GOT3 (cell line): Measurements from ENCODE around the gene EMC8.

Experiments used
- DNase-seq: peaks from one replicate; lab custom pipeline; 2025; ENCODE audit warnings: mixed read lengths; lab: John Stamatoyannopoulos, UW

Gene EMC8

DNA sequence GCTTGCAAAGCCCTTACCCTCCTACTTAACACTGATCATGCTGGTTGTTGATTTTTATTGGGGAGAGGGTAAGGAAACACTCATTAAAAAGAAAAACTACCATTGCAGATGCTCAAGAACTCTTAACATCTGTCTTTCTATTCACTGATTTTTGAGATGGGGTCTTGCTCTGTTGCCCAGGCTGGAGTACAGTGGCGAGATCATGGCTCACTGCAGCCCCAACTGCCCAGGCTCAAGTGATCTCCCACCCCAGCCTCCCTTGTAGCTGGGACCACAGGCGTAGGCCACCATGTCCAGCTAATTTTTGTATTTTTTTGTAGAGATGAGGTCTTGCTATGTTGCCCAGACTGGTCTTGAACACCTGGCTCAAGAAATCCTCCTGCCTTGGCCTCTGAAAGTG is 14.5 kb downstream of the EMC8 start:
- no peak for DNase-seq

DNA sequence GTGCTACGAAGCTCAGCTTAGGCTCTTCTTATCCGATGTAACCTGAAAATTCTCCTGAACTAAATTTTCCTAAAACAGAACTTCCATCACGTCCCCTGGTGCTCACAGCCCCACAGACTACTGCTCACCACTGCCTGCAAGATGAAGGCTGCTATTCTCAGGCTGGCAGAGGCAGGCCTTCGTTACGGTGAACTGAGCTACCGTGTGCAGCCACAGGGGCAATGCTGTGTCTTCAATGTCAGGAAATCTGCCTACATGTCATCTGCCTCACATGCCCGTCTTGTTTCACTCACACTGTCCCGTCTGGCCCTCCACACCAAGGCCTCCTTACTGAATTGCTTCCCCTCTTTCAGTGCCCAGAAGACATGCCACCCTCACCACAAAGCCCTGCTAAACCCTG is 15.9 kb downstream of the EMC8 start:
- DNase-seq, result no peak

DNA sequence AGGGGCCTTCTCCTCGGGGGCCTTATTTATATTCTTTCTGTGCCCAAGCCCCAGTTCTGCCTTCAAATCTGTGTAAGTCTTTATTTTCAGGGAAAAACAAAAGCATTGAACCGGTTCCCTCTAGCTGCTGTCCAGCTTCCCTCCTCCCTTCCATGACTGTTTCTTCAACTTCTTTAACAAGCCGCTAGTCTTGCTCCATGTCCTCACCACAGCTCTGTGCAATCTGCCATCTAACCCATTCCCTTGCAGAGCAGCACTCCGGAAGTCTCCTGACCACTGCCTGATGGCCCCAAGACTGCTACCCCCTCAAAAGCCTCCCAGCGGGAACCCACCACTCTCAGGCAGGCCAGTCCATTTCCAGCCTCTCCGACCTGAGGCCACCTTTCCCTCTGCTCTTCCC is 16.9 kb downstream of the EMC8 start:
- no peak for DNase-seq

DNA sequence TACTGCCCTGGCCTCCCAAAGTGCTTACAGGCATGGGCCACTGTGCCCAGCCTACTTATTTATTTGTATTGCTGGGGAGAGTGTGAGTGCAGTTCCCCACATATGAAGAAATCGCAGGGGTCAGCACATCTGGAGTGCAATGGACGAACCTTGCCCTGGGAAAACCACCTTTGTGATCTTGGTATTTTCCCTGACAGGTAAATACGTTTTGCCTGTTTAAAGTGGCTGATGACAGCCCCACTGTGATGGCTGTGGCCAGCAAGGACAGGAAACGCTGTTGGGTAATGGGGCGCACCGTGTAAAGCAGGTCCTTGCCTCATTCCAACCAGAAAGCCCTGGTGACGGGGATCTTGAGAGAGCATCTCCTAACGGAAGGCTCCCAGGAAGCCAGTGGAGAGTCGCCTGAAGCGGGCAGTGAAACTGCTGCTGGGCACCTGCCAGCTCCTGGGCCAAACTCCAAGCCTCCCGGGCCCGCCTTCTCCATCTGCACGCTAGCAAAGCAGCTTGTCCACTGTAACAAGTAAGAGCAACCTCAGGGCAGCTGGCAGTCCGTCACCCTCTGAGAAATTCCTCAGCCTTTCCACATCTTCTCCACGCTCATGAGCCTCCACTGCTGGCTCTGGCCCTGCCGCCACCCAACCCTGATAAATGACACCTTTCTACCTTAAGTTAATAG is 17.5 kb downstream of the EMC8 start:
- DNase-seq, result no peak

DNA sequence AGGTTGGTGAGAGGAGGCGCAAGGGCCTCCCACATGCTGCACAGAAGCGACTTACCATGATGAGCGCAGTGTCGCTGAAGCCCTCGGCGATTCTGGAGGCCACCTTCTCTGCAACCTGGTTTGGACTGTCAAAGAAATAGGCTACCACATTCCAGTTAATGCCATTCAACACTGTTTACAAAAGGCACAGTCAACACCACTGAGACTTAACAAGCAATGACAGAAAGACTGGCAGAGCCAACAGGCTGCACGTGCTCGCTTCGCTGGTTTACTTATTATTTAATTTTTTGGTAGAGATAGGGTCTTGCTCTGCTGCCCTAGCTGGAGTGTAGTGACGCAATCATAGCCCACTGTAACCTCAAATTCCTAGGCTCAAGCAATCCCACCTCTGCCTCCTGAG is 18.2 kb downstream of the EMC8 start:
- DNase-seq, result no peak

DNA sequence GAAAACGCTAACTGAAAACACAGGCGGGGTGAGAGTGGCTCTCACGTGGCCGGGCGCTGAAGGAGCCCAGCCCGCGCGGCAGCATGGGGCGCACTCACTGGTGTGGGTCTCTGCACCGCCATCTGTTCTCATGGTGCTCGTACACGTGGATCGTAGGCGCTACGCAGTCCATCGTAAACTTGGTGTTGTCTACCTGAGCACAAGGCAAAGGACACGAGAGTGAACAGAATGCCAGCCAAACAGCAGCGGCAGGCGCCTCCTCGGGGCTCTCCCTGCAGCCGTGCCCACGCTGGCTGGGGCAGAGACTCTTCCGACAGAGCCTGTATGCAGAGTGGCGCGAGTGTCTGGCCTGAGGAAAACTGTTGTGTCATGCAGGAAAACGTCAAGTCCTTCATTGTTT is 19.1 kb downstream of the EMC8 start:
- DNase-seq, result no peak

DNA sequence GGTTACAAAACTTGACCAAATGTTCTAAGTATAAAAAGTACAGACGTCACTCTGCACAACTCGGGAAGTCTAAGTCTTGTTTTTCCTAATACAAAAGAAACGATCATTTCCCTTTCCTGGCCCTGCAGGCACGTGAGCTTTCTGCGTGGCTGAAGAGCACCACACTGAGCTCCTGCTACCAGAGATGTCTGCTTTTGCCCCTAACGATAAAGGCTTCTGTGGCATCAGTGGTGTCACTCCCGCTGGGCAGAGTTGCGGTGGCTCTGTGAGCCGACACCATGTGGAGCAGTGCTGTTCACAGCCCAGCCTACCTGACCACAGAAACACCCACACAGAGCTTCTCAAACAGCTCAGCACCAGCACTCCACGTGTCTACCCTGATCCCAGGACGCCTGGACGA is 20.5 kb downstream of the EMC8 start:
- DNase-seq, result no peak

DNA sequence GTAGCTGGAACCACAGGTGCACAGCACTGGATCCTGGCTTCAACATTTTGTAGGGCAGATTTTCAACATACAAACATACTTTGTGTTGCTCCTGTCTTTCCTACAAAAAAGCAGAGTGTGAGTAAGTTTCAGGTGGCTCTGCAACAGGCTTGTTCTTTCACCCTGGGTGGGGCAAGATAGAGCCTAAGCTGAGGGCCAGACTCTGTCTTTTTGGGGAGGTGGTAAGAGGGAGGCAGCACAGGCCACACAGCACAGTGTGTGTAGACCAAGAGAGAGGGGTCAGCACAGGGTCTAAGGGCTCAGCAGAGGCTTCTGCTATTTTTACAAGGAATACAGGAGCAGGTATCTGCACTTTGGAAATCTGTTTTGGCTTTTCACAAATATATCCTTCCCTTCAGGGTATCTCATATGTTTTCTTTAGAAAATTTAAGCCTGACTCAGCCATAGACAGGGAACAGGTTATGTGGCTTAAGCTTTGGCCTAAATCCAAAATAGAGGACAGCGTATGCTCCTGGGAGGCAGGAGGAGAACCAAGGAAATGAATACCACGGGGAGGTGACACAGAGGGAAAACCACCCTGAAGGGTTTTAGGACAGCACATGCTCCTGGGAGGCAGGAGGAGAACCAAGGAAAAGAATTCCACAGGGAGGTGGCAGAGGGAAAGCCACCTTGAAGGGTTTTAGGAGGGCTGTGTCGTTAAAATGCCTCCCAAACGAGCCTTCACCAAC is 21.6 kb downstream of the EMC8 start:
- DNase-seq, result no peak

DNA sequence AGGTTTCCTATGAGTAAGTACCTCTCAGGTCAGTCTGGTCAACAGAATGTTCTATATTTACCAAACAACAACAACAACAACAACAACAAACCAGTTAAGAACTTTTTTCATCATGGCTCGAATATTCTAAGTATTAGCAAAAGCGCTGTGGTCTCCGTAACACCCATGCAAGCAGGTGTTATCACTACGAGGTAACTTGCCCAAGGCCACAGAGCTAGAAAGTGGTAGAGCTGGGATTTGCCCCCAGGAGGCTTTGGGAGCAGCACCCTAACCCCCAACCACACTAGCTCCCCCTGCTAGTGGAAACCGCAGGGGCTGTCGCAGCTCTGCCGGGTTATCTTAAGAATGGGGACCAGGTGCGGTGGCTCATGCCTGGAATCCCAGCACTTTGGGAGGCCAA is 24.5 kb downstream of the EMC8 start:
- DNase-seq, result no peak

DNA sequence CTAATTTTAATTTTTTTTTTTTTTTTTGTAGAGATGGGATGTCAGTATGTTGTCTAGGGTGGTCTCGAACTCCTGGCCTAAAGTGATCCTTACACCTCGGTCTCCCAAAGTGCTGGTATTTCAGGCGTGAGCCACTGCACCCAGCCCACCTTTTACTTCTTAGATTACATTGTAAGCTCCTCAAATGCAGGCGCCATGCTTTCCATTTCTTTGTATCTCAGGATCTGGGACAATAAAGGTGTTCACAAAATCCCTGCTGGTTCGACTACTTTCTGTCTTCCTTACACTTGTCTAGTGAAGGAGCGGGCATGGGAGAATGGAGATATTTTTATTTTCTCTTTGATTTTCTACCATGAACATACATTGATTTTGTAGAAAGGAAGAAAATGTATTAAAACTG is 25.2 kb downstream of the EMC8 start:
- DNase-seq, result no peak

DNA sequence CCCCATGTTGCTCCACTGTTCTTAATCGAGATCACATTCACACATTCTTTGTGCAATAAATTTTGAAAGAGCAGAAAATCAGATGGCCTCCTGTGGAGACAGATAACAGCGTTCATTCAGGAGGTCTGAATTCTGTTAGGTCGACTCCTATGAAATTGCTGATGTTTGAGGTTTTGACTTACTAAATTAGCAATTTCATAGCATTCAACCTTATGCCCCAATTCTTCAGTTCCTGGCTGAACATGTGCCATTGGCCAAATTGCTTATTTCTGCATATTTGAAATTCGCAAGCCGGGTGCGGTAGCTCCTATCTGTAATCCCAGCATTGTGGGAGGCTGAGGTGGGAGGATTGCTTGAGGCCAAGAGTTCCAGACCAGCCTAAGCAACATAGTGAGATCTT is 26.3 kb downstream of the EMC8 start:
- no peak for DNase-seq

DNA sequence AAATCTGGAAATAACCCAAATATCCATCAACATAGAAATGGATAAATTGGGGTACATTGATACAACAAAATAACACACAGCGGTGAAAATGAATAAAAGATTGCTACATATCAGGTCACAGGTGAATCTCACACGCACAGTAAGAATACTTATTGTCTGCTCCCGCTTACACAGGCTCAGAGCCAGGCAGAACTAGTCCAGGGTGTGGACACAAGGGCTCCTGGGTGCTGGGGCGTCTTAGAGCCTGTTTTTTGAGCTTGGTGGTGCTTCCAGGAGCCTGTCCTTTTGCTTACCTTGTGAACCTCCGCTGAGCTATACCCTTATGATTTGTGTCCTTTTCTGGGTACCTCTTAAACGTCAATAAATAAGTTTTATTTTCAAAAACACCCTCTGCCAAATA is 28.6 kb downstream of the EMC8 start:
- no peak for DNase-seq

DNA sequence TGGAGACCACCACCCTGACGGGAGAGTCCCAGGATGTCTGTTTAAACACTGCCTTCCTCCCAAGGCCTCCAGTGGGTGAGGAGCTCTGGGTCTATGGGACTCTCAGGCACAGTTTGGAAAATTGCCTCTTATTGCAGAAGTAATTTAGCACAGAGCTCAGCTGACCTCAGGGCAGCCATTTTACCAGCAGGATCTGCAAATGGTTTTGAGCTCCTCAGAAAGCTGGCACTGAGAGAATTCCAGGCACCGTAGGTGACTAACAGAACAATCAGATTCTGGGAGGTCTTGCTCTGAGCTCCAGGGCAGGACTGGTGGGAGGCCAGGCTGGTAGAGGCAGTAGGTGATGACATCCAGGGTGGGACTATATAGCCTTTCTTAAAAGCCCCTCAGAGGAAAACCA is 31.1 kb downstream of the EMC8 start:
- DNase-seq, result no peak

DNA sequence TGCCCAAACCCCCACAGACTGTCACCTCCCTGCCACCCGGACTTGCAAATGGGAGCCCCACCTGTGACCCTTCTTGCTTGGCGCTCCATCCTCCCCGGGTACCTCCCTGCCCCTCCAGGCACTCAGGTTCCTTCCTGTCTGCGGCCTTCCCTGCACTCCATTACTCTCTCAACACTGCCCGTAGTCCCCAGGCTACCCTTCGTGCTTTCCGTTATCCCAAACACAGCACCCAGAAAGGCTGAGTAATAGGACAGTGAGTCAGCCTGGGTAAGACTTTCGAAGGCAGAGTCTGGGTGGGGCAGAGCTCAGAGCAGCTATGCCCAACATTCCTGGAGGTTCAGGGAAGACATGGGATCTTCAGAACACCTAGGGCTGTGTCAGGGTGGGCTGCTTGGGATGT is 31.8 kb downstream of the EMC8 start:
- DNase-seq, result no peak

DNA sequence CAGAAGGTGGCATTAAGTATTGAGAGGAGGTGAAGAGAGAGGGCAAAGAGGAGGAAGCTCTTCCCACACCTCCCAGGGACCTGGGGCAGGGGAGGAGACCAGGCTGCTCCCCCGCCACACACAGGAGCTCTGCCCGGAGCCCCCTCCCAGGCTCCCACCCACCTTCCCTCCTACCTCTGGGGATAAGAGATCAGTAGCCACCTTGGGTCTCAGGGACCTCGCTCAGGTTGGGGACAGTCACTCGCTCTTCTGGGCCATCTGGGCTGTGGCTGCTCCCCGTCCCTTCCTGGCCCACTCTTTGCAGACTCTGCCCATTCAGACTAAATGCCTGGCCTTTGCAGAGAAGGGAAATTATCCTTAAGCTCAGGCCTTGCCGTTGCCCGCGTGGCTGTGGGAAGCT is 33.6 kb downstream of the EMC8 start:
- no peak for DNase-seq

DNA sequence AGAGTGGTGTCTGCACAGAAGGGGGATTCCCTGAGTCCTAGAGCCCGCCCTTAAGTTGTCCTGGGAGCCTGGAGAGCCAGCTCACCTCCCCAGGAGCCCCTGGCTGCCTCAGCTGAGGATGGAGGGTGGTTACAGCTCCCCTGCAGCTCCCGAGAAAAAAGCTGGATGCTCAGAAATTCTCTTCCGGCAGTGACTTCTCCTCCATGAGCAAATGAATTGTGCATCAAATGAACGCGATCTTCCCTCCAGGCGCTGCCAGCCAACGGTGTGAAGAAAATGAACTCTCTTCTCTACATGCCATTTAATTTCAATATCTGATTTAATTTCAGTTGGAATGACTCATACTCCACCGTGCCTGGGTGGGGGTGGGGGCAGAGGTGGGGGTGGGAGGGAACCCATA is 34.1 kb downstream of the EMC8 start:
- DNase-seq, result no peak

DNA sequence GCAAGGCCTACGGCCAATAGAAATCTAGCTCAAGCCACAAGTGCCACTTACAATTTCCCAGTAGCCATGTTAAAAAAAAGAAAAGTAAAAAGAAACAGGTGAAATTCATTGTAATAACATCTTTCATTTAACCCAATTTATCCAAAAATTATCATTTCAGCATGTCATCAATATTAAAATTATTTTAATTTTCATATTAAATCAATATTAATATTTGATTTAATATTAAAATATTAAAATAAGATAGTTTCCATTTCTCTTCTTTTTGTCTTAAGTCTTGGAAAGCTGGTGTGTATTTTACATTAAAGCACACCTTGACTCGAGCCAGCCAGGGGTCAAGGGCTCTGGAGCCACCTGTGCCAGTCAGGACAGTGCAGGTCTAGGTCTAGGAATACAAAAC is 35.7 kb downstream of the EMC8 start:
- DNase-seq, result no peak

DNA sequence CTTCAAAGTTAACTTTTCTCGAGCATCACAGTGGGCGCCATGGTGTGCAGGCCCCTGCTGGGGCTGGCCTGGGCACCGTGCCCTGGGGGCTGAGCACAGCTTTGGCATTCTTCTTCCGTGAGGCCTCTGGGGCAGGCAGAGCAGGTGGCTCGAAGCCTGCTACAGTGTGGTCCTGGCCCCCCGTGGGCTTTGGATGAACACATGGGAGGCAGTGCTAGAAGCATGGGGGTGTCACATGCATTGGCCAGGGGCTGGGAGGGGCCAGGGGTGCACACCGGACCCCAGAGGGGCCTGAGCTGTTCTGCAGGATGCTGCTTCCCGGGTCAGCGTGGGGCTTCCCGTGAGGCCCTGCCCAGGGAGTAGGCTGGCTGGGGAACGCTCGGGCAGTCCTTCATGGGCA is 36.4 kb downstream of the EMC8 start:
- DNase-seq, result no peak

DNA sequence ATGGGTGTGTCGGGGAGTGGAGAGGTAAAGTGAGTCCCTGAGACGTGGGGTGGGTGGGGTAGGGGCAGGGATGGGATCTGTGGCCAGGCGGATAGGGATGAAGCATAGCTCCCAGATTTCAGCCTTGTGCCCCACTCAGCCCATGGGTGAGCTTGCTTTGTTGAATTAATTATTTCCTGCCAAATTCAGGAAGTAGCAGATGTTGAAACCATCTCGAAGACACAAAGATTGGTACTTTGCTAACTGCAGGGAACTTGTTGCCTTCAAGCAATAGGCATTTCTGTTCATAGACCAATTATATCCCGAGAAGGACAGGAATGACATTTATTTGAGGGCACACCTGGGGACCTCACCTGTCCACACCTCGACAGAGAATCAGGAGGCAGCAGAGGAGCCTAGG is 37.5 kb downstream of the EMC8 start:
- DNase-seq, result no peak

DNA sequence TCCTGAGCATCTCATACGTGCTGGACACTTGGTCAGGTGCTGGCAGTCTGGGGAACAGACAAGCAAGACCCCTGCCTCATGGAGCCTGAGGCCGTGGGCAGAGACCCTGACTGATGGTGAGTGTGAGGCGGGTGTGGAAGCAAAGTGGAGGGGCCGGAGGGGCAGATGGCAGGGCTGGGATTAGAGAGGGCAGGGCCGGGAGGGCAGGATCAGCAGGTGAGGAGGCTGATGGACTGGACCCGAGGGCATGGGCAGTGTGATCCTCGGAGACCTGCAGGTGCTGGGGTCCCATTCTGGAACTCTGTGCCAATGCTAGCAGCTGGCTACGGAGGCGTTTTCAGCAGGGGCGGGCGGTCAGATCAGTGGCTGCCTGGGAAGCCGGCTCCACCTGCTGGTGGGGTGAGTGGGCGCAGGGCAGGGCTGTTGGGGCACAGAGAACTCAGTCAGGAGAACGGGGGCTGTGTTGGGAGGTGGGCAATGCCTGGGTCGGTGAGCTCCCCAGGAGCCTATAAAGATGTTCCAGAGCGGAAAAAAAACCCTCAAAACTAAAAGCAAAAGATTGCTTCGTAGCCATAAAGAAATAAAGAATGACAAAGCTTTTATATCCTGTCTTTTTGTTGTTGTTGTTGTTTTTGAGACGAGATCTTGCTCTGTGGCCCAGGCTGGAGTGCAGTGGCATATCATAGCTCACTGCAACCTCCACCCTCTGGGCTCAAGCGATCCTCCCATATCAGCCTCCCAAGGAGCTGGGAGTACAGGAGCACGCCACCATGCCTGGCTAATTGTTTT is 39.5 kb downstream of the EMC8 start:
- DNase-seq, result no peak

DNA sequence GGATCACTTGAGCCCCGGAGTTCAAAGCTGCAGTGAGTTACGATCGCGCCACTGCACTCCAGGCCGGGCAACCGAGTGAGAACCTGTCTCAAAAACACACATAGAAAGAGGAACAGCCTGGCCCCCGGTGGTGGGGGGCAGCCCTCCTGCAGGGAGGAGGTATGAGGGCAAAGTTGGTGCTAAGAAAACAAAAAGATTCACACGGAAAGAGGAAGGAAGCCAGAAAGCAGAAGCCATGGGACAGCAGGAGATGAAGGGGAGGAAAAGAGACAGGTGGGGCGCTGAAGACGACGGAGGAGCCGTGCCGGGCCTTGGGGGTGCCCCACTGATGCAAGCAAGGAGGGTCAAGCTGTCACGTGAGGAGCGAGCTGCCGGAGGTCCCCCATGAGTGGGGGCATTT is 40.2 kb downstream of the EMC8 start:
- no peak for DNase-seq

DNA sequence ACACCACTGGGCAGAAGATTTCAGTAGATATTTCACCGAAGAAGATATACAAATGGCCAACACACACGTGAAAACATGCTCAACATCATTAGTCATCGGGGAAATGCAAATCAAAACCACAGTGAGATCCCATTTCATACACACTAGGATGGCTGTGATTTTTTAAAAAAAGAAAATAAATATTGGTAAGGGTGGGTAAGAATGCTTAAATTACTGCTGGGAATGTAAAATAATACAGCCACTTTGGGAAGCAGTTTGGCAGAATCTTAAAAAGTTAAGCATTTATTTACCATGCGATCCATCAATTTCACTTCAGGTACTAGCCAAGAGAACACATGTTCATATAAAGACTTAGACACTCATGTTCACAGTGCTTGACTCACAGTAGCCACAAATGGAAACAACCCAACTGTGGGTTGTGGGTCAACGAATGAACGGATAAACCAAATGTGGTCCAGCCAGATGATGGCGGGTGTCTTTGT is 42.0 kb downstream of the EMC8 start:
- DNase-seq, result no peak
